Caki2 (cell line): ENCODE measurements around the gene FBXL16. TPM values are rescaled to one million over a fixed set of nuclear protein-coding genes. Genes with fewer than 3 reads are reported as not detected.

Experiments used
- DNase-seq: peaks from one replicate; pipeline ENCODE4 v3.0.0-alpha.2; 2015; ENCODE audit warnings: low read depth
- in situ Hi-C: cut with HindIII; loops from 2 replicates; pipeline ENCODE4 v1.10.0; 2016; ENCODE audit warnings: low sequenced_read_pairs, low pct_unique_long_range_greater_than_20kb, mixed read lengths
- total RNA-seq: library from RNA; depleted of rRNA; stranded (reverse); fragments of >200 nt; shearing (Covaris generic); gene quantifications from 2 replicates; pipeline ENCODE4 v1.2.3, GENCODE V29; 2014; ENCODE audit warnings: low replicate concordance

The FBXL16 gene
- total RNA-seq, 1 experiment from 2014 or later: 25.7 TPM

- no peak for DNase-seq
- in situ Hi-C loops: no loop called here
Observed at GRCh38 chr16:739560-740458, 34.2 kb upstream of the FBXL16 start.

- in situ Hi-C loops: no loop called here
- DNase-seq: no peak
Observed at GRCh38 chr16:736936-737481, 31.4 kb upstream of the FBXL16 start.

DNA sequence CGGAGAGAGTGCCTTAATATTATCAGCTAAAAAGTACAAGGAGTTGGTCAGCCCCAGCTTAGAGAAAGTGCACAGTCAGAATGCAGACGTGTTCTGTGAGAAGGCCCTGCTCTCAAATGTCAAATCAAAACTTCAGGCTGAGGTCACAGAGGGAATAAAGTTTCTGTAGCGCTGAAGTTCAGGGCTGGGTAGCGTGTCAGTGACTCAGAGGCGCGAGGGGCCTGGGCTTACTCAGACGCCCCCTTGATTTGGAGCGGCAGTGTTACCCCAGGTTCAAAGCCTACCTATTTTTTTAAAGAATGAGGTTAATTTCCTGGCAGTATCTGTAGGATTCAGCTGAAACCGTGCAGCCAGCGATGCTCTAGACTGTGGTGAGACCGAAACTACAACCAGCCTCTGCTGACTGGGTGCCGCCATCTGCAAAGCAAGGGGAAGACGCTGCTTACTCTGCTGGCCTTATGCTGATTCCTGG lies 30.4 kb upstream of the FBXL16 start:
- in situ Hi-C loops: no loop called here
- DNase-seq: no peak

GRCh38 chr16:734981-735881 lies 29.6 kb upstream of the FBXL16 start:
- in situ Hi-C loops: no loop called here
- no peak for DNase-seq

GRCh38 chr16:734208-734980 lies 28.8 kb upstream of the FBXL16 start:
- in situ Hi-C loops: no loop called here
- DNase-seq: no peak

DNA sequence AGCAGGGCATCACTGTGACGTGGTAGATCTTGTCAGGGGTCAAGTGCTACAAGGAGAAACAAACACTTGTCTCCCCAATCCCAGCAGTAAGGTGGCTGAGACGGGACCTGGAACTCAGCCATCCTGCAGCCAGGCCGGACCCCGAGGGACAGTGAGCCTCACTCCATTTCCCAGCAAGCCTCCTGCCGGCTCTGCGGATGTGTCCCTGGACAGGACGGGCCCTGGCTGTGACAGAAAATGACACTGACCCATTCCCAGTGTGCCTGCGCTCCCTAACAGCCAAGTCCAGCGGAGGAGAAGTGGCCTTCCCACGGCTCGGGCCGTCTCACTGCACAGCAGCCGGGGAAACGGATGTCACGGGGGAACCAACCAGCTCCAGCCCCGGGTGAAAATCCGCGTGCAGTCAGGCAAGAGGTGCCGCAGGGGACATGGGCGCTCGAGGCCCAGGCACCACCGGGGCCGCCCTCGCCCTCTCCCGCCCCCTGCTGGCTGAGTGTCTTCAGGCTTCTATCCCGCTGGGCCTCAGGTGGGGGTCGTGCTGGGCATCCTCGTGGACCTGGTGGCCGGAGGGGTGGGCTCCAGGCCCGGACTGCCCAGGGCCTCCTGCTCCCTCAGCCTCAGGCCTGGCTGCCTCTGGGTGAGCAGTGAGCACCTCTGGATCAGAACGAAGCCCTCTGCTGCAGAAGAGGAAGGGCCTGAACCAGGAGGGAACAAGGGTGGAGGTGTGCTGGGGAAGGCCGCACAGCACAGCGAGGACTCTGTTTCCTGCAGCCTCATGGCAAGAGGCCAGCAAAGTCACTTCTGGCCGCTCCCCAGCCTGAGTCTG lies 28.0 kb upstream of the FBXL16 start:
- DNase-seq: no peak
- in situ Hi-C loops: no loop called here

DNA sequence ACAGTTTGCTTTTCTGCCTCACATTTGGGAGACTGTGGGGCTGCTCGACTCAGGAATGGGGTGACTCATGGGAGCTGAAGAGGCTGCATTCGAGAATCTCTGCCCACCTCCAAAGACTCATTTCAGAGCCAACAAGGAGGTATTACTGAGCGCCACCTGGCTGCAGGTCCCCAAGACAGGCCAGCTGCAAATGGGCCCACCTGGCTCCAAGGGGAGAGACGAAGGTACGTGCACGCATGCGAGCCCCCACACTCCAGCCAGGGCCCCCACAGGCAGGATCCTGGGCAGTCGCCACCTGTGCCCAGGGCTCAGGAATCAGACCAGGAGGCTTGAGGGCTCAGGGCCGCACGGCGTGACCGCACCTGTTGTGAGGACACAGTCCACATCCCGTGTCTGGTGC lies 27.3 kb upstream of the FBXL16 start:
- in situ Hi-C loops: no loop called here
- no peak for DNase-seq

GRCh38 chr16:732332-732731 lies 26.7 kb upstream of the FBXL16 start:
- DNase-seq: no peak
- in situ Hi-C loops: no loop called here

GRCh38 chr16:730666-731509 lies 25.3 kb upstream of the FBXL16 start:
- DNase-seq: no peak
- in situ Hi-C loops: no loop called here

DNA sequence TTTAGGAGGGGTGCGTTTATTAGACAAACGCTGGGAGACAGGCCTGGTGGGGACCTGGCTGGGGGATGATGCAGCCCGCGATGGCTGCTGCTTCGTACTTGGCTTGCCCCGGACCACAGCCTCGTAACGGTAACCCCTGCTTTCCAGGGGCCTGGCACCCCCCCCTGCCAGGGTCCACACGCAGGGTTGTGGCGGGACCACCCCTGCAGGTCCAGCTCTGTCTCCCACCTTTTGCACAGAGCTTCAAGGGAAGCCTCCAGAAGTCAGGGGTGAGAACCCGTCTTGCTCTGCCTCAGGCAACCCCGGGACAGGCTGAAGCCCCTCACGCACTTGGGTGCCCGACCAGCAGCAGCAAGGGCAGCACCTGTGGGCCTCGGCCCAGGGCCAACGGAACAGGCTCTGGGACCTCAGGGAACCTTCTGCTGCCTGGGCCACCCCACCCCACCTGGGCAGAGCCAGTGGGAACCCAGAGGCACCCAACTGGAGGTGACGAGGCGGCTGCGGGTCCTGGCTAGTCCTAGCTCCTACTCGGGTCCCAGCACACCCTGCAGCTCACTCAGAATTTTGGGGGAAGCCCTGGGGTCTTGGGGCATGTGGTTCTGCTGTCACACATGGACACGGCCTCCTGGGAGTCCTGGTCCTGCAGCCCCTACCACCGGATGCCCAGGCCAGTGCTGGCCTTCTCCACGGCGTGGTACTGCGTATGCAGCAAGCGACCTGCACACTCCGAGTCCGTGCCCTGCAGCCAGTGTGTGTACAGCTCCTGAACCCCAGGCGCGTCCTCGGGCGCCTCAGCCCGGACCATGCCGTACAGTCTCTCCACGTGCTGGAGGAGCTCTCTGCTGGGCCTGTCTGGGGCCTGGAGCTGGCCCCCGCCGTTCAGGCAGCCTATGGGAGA lies 24.4 kb upstream of the FBXL16 start:
- in situ Hi-C loops: no loop called here
- no peak for DNase-seq

DNA sequence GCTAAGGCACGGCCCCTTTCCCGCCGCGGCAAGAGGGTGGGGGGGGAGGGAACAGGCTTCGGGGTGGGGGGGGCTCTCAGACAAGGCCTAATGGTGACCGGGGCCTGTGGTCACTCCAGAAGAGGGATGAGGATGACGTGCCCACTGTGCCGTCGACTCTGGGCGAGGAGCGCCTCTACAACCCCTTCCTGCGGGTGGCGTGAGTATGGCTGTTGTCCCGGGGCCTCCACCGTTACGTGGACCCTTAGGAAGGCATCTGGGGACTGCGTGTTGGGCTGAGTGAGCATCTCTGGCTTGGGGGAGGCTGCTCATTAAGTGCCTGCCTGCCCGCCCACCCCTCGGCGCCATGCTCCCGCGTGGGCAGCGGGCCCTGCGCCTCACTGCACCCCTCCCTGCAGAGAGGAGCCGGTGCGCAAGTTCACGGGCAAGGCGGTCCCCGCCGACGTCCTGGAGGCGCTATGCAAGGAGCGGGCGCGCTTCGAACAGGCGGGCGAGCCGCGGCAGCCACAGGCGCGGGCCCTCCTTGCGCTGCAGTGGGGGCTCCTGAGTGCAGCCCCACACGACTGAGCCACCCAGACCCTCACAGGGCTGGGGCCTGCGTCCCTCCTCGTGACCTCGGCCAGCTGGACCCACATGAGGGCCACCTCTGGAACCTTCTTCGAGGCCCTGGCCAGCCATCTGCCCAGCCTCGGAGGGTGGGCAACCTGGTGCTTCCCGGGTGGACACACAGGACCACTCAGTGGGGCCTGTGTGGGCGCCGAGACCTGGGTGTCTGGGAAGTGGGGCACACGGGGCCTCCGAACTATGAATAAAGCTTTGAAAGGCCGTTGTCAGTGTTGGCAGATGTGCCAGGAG lies 23.5 kb upstream of the FBXL16 start:
- in situ Hi-C loops: no loop called here
- no peak for DNase-seq

- DNase-seq: peak; percentile 98
- in situ Hi-C loops: no loop called here
Observed at GRCh38 chr16:728131-728889, 22.7 kb upstream of the FBXL16 start.

DNA sequence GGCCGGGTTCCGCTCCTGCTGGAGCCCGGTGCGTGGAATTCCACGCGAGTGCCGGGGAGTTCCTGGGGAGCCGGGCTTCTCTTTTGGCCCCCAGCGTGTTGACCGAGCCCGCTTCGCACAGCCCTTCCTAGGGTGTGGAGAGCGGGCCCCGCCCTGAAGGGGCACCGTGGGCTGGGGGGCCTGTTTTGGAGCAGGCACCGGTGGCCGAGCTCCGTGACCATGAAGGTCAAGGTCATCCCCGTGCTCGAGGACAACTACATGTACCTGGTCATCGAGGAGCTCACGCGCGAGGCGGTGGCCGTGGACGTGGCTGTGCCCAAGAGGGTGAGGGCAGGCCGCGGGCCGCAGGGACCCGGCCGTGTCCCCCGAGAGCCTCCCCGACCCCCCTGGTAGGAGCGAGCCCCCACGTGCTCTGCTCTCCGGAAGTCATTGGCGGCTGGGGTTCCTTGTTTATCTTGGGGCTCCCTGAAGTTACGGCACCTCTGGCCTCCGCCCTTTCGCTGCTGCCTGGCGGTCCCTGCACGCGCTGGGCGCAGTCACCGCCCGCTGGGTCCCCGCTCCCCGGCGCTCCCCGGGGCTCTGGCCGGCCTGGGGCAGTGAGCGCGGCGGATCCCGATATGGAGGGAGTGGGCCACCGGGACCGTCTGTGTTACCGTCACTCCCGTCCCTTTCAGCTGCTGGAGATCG lies 21.8 kb upstream of the FBXL16 start:
- peak; percentile 50 for DNase-seq
- in situ Hi-C loops: no loop called here
